HG02885 (cell line): ENCODE measurements around the gene IMP4.

Experiments
- ATAC-seq: cut with Tn5 transposase; IDR thresholded peaks from one replicate; pipeline ENCODE4 v1.9.1; 2021; ENCODE audit warnings: mild to moderate bottlenecking; ENCODE audit not compliant: unreplicated experiment, poor library complexity

IMP4 gene

GRCh38 chr2:130375291-130376266 is 32.9 kb downstream of the IMP4 start:
- ATAC-seq: no peak

GRCh38 chr2:130376433-130377293 is 34.0 kb downstream of the IMP4 start:
- ATAC-seq: peak; percentile 50

- no peak for ATAC-seq
Observed at GRCh38 chr2:130377491-130377890, 34.8 kb downstream of the IMP4 start.

- ATAC-seq: no peak
Observed at GRCh38 chr2:130378206-130378897, 35.7 kb downstream of the IMP4 start.

- no peak for ATAC-seq
Observed at GRCh38 chr2:130378898-130379214, 36.2 kb downstream of the IMP4 start.

- ATAC-seq: no peak
Observed at GRCh38 chr2:130380096-130380934, 37.6 kb downstream of the IMP4 start.

GRCh38 chr2:130381145-130381544 is 38.4 kb downstream of the IMP4 start:
- ATAC-seq: no peak

GRCh38 chr2:130381619-130382018 is 38.9 kb downstream of the IMP4 start:
- ATAC-seq: peak; percentile 40

GRCh38 chr2:130382313-130382917 is 39.7 kb downstream of the IMP4 start:
- no peak for ATAC-seq

- peak; percentile 59 for ATAC-seq
Observed at GRCh38 chr2:130385709-130386108, 43.0 kb downstream of the IMP4 start.

- no peak for ATAC-seq
Observed at GRCh38 chr2:130387071-130387400, 44.3 kb downstream of the IMP4 start.

- ATAC-seq: no peak
Observed at GRCh38 chr2:130387804-130388203, 45.1 kb downstream of the IMP4 start.

GRCh38 chr2:130388221-130388907 is 45.7 kb downstream of the IMP4 start:
- ATAC-seq: no peak

GRCh38 chr2:130389358-130389757 is 46.7 kb downstream of the IMP4 start:
- no peak for ATAC-seq

GRCh38 chr2:130389783-130390182 is 47.1 kb downstream of the IMP4 start:
- no peak for ATAC-seq

- peak; percentile 33 for ATAC-seq
Observed at GRCh38 chr2:130390460-130391057, 47.9 kb downstream of the IMP4 start.

GRCh38 chr2:130391058-130391871 is 48.6 kb downstream of the IMP4 start:
- ATAC-seq: peak; percentile 92
